BJ (cell line): Measurements from ENCODE around the gene LRRC70. TPM values are rescaled to one million over a fixed set of nuclear protein-coding genes. Genes with fewer than 3 reads are reported as not detected.
"Not testable (repeated sequence)": the region's sequence is repeated elsewhere in the genome, so short reads cannot be mapped to it uniquely, and the experiment has no call there.

Source experiments
- CTCF ChIA-PET: fragments of 350-600 bp; formaldehyde crosslinking; extraction: SDS; loops from one replicate; lab custom pipeline; 2021; ENCODE audit warnings: antibody characterized with exemption, inconsistent platforms; lab: Yijun Ruan, JAX
- POLR2A ChIA-PET: fragments of 300-600 bp; sonication (Branson Sonifier 250); formaldehyde crosslinking; extraction: SDS; loops from one replicate; lab custom pipeline; 2021; ENCODE audit warnings: antibody characterized with exemption; lab: Charles Lee
- DNase-seq: peaks from one replicate; pipeline ENCODE4 v3.0.0-alpha.2; 2011; ENCODE audit warnings: low read depth
- H3K27me3 ChIP-seq: 2 replicates; pipeline ENCODE4 v1.6.0; 2011; ENCODE audit warnings: low read length; ENCODE audit not compliant: control insufficient read depth, insufficient read depth
- H3K36me3 ChIP-seq: 2 replicates; pipeline ENCODE4 v1.5.1; 2011; ENCODE audit warnings: low read length; ENCODE audit not compliant: control insufficient read depth, insufficient read depth
- H3K4me3 ChIP-seq: 2 replicates; pipeline ENCODE4 v1.5.1; 2011; ENCODE audit warnings: low read depth, mild to moderate bottlenecking, control low read depth, low read length
- CTCF ChIP-seq: IDR thresholded peaks from 2 replicates; pipeline ENCODE4 v1.5.1; 2011; ENCODE audit warnings: low read depth, mild to moderate bottlenecking, control low read depth, inconsistent platforms, low read length, moderate library complexity; ENCODE audit not compliant: insufficient read depth
- polyA plus RNA-seq: library from polyadenylated mRNA; depleted of rRNA; stranded (reverse); fragments of >200 nt; gene quantifications from 2 replicates; pipeline ENCODE4 v1.2.3, GENCODE V29; 2011; rRNA removed

Gene LRRC70
- polyA plus RNA-seq, 1 experiment = 0.13 TPM

DNA sequence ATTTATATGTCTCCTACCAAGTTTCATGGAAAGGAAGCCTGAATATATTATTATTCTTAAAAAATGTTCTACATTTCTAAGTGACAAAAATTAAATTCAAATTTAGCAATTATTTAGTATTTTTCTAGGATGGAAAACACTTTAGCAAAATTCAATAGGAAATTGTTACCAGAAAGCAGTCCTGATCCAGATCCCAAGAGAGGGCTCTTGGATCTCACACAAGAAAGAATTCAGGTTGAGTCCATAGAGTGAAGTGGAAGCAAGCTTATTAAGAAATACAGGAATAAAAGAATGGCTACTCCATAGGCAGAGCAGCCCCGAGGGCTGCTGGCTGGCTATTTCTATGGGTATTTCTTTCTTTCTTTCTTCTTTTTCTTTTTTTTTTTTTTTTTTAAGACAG lies 44.7 kb downstream of the LRRC70 start:
- Histone ChIP-seq H3K27me3 (no peaks in the 10 kb centered on the region), H3K36me3 (0 out of 2 replicates have a peak, but pooled peaks cover 2% of the 10 kb centered on the region), H3K4me3 (no peak overlapping the region)
- POLR2A ChIA-PET = no interaction called here
- CTCF ChIA-PET = no interaction called here
- TF ChIP-seq CTCF = no peak
- DNase-seq = no peak

DNA sequence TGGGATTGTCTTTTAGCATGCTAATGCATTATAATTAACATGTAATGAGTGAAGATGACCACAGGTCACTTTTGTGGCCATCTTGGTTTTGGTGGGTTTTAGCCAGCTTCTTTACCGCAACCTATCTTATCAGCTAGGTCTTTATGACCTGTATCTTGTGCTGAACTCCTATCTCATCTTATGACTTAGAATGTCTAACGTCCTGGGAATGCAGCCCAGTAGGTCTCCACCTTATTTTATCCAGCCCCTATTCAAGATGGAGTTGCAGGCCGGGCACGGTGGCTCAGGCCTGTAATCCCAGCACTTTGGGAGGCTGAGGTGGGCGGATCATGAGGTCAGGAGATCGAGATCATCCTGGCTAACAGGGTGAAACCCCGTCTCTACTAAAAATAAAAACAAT lies 45.8 kb downstream of the LRRC70 start:
- DNase-seq, H3K36me3 ChIP-seq, H3K4me3 ChIP-seq, CTCF ChIA-PET, H3K27me3 ChIP-seq, POLR2A ChIA-PET: not testable (repeated sequence)

DNA sequence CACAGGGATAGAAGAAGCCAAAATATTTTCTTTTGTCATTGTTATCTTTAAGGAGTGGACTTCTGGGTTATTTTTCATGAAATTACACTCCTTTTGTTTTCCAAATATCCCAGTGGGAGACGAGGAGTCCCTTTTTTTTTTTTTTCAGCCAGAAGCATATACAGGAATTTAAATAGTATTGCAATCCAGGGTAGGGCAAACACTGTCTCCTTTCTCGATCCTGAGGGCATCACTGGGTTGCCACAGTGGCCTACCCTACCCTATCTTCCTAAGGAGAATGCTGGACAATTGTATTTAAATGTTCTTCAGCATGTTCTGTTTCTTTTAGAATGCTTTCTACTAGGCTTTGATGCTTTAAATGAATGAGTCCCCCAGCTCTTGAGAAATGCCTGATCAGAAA lies 47.9 kb downstream of the LRRC70 start:
- POLR2A ChIA-PET = no interaction called here
- no peak for DNase-seq
- CTCF ChIA-PET = no interaction called here
- Histone ChIP-seq H3K36me3 (0 out of 2 replicates have a peak, but pooled peaks cover 2% of the 10 kb centered on the region), H3K4me3 (no peak overlapping the region), H3K27me3 (no peaks in the 10 kb centered on the region)
- TF ChIP-seq CTCF = no peak

DNA sequence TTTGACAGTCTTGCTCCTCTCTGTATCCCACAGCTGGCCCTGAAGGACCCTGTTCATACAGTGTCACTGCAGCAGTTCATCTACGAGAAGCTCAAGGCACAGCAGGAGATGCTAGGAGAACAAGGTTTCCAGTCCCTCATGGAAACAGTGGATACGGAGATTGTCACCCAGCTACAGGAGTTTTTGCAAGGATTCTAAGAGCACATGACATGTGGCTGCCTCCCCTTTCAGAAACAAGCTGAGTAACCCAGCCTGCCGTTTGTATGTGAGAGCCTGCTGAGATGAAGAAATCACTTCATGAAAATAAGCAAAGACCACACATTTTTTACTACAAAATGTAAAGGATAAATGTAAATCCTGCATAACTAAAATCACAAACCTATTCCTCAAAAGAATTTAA lies 48.5 kb downstream of the LRRC70 start:
- no peak for DNase-seq
- Histone ChIP-seq H3K27me3 (no peaks in the 10 kb centered on the region), H3K4me3 (no peak overlapping the region), H3K36me3 (0 out of 2 replicates have a peak, but pooled peaks cover 2% of the 10 kb centered on the region)
- POLR2A ChIA-PET = no interaction called here
- no peak for TF ChIP-seq CTCF
- CTCF ChIA-PET = no interaction called here

GRCh38 chr5:62627901-62628300 lies 49.3 kb downstream of the LRRC70 start:
- Histone ChIP-seq H3K4me3 (no peak overlapping the region), H3K27me3 (no peaks in the 10 kb centered on the region), H3K36me3 (0 out of 2 replicates have a peak, but pooled peaks cover 2% of the 10 kb centered on the region)
- no peak for TF ChIP-seq CTCF
- ChIA-PET POLR2A (no interaction called here), CTCF (no interaction called here)
- no peak for DNase-seq

Other genes starting within 250 kb of the LRRC70 start
- gene DIMT1, start 174.9 kb upstream of the LRRC70 start, polyA plus RNA-seq = 18.5 and 29.4 TPM in 2 replicates
- gene IPO11, start 166.1 kb upstream of the LRRC70 start, polyA plus RNA-seq = 25.7 and 36.0 TPM in 2 replicates